ENCODE data around the gene MIGA1. TPM values are rescaled to one million over a fixed set of nuclear protein-coding genes. Genes with fewer than 3 reads are reported as not detected.

Gene MIGA1
- total and polyA plus RNA-seq, 5 experiments from 2014 or later, result 7.1 to 22.2 (median 11.8) TPM

GRCh38 chr1:77831566-77831965 lies 52.1 kb downstream of the MIGA1 start:
- Mint-ChIP-seq H3K4me1 (peaks cover 1 to 7% (median 4%) of the 10 kb centered on the region in 4 donors), H3K36me3 (peaks cover 0 to 84% (median 16%) of the 10 kb centered on the region in 3 donors), H3K27me3 (no peaks in the 10 kb centered on the region), H3K9me3 (no peaks in the 10 kb centered on the region), H3K4me3 (no peak overlapping the region), H3K27ac (peak overlapping the region in 1 of 10 donors; percentile 3)
- no peak for ATAC-seq
- POLR2A ChIA-PET, result no interaction called here
- DNase-seq, result no peak

- POLR2A ChIA-PET, result no interaction called here
- no peaks in the 10 kb centered on the region for H3K9me3 Mint-ChIP-seq
- peak overlapping the region in 1 of 10 donors; percentile 21 for H3K27ac Mint-ChIP-seq
- H3K27me3 Mint-ChIP-seq, result no peaks in the 10 kb centered on the region
- H3K36me3 Mint-ChIP-seq, result peaks cover 0 to 78% (median 16%) of the 10 kb centered on the region in 3 donors
- ATAC-seq, result no peak
- no peak for DNase-seq
- H3K4me1 Mint-ChIP-seq, result peaks cover 1 to 7% (median 4%) of the 10 kb centered on the region in 4 donors
- no peak overlapping the region for H3K4me3 Mint-ChIP-seq
Observed at GRCh38 chr1:77831976-77832711, 52.7 kb downstream of the MIGA1 start.

DNA sequence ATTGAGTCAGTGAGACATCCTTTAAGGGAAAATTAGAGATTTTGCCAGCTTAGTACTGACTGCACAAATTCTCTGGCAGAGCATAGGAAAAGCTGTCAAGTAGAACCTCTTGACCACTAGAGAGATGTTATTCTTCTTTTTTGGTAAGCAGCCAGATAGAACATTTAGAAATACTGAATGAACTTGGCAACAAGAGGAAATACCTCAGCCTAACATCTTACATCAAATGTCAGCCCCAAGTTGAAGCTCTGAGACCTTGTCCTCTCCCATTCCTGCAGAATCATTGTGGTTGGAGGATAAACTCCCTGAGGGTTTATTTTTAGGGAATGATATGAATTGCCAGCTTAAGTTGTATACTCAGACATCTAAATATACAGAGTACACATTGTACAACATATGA lies 53.5 kb downstream of the MIGA1 start:
- peaks cover 1 to 7% (median 3%) of the 10 kb centered on the region in 4 donors for H3K4me1 Mint-ChIP-seq
- ATAC-seq (no peak), DNase-seq (no peak)
- POLR2A ChIA-PET, result no interaction called here
- H3K9me3 Mint-ChIP-seq, result no peaks in the 10 kb centered on the region
- H3K4me3 Mint-ChIP-seq, result no peak overlapping the region
- no peaks in the 10 kb centered on the region for H3K27me3 Mint-ChIP-seq
- peaks cover 0 to 74% (median 14%) of the 10 kb centered on the region in 3 donors for H3K36me3 Mint-ChIP-seq
- H3K27ac Mint-ChIP-seq, result peak overlapping the region in 2 of 10 donors; percentile 17 to 21

DNA sequence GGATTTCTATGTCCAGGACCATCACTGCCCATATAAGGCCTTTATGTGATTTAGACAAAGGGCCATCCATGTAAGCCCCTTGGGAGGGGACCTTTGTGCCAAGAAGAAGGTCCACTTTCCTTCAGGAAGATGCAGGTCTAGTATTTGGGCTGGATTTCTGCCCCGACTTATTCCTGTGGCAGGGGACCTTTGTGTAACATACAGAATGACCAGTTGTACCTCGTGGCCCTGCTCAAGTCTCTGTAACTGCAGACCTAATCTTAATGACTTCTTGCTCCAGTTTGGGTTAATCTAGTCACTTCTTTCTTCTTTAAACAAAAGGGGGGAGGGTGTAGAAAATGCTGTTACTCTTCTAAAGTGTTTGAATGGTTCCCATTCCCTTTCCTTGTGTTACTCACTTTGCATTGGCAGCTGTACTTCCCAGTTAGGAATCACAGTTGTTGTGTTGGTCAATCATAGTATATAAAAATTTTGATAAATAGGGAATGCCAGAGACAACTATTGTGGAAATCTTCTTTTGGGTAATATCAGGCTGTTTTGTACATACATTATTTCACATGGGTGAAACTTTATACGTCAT lies 54.2 kb downstream of the MIGA1 start:
- Mint-ChIP-seq H3K27me3 (no peaks in the 10 kb centered on the region), H3K27ac (peak overlapping the region in 2 of 10 donors; percentile 17 to 56), H3K4me3 (no peak overlapping the region), H3K9me3 (no peaks in the 10 kb centered on the region), H3K4me1 (peaks cover 0 to 7% (median 3%) of the 10 kb centered on the region in 4 donors), H3K36me3 (peaks cover 0 to 72% (median 14%) of the 10 kb centered on the region in 3 donors)
- DNase-seq (no peak), ATAC-seq (no peak)
- POLR2A ChIA-PET, result no interaction called here

DNA sequence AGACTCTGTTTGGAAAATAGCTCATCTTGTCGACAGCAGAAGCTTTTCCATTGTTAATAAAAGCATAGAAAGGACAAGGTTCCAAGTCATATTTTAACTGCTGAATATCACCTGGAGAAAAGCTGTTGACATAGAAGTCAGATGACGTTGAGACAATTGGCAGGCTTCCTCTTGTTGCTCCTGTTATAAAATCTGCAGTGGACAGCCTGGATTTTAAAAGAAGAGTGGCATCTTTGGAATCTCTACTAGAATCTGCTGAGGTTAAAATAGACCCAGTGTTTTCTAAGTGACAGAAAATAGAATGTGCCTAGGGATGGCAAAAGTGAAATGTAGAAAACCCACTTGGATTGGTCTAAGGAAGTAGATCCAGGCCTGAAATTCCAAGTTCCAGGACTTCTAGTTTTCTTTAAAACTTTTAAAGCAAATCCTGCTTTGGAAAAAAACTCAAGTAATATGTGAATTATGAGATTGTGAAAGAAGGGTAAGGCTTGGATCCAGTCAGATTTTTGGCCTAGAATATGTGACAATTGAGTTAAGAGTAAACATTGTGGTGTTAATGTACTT lies 55.4 kb downstream of the MIGA1 start:
- H3K27ac Mint-ChIP-seq, result no peak overlapping the region
- H3K4me1 Mint-ChIP-seq, result peaks cover 0 to 7% (median 3%) of the 10 kb centered on the region in 4 donors
- no peak overlapping the region for H3K4me3 Mint-ChIP-seq
- H3K27me3 Mint-ChIP-seq, result no peaks in the 10 kb centered on the region
- ATAC-seq (no peak), DNase-seq (no peak)
- POLR2A ChIA-PET, result no interaction called here
- H3K9me3 Mint-ChIP-seq, result no peaks in the 10 kb centered on the region
- peaks cover 0 to 74% (median 17%) of the 10 kb centered on the region in 3 donors for H3K36me3 Mint-ChIP-seq

DNA sequence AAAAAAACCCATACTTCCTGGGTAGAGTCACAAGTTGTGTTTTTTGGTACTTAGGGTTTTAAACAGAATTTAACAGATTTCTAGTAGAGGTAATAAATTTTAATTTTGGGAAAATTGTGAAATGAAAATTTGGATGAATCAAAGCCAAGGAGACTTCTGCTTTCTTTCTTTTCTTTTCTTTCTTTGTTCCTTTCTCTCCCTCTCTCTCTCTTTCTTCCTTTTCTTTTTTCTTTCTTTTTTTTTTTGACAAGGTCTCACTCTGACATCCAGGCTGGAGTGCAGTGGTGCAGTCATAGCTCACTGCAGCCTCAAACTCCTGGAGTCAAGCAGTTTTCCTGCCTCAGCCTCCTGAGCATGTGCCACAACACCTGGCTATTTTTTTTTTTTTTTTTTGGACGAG lies 62.1 kb downstream of the MIGA1 start:
- H3K4me1 Mint-ChIP-seq, result peaks cover 3 to 5% (median 4%) of the 10 kb centered on the region in 4 donors
- no peak overlapping the region for H3K4me3 Mint-ChIP-seq
- H3K27ac Mint-ChIP-seq, result peak overlapping the region in 5 of 10 donors; percentile 55 to 79 (median 60)
- POLR2A ChIA-PET, result no interaction called here
- no peaks in the 10 kb centered on the region for H3K27me3 Mint-ChIP-seq
- no peaks in the 10 kb centered on the region for H3K9me3 Mint-ChIP-seq
- no peak for DNase-seq
- peaks cover 0 to 52% (median 14%) of the 10 kb centered on the region in 3 donors for H3K36me3 Mint-ChIP-seq
- no peak for ATAC-seq

DNA sequence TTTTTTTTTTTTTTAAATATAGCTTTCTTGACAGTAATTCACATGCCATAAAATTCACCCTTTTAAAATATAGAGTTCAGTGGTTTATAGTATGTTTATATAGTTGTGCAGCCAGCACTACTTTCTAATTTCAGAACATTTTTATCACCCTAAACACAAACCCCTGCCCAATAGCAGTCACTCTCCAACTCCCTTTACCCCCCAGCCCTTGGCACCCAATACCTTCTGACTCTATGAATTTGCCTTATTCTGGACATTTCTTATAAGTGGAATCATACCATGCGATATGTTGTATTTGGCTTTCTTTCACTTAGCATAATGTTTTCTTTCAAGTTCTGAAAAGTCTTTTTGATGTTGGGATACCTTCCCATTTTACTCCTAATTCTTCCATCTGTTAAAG lies 66.5 kb downstream of the MIGA1 start:
- ATAC-seq, result no peak
- Mint-ChIP-seq H3K4me3 (peak overlapping the region in 1 of 10 donors; percentile 1), H3K9me3 (no peaks in the 10 kb centered on the region), H3K4me1 (peaks cover 3 to 9% (median 6%) of the 10 kb centered on the region in 4 donors), H3K27ac (peak overlapping the region in 2 of 10 donors; percentile 53 to 71), H3K27me3 (no peaks in the 10 kb centered on the region), H3K36me3 (peaks cover 7 to 45% (median 19%) of the 10 kb centered on the region in 3 donors)
- POLR2A ChIA-PET, result no interaction called here
- no peak for DNase-seq

GRCh38 chr1:77846966-77847365 lies 67.5 kb downstream of the MIGA1 start:
- no peak for DNase-seq
- POLR2A ChIA-PET, result no interaction called here

GRCh38 chr1:77847621-77848080 lies 68.2 kb downstream of the MIGA1 start:
- Mint-ChIP-seq H3K27ac (no peak overlapping the region), H3K9me3 (no peaks in the 10 kb centered on the region), H3K4me1 (peaks cover 3 to 7% (median 6%) of the 10 kb centered on the region in 4 donors), H3K27me3 (no peaks in the 10 kb centered on the region), H3K36me3 (peaks cover 7 to 38% (median 24%) of the 10 kb centered on the region in 3 donors), H3K4me3 (no peak overlapping the region)
- ATAC-seq (peak; percentile 49 to 84), DNase-seq (peak in 5 of 10 donors; percentile 9 to 47 (median 29))
- POLR2A ChIA-PET, result interaction anchor here (0.6 kb wide), 1 partner anchor 184 kb away, joined by 3 read pairs; no protein-coding TSS in a partner anchor

More at GRCh38 chr1:77846966-77847365, 67.5 kb downstream of the MIGA1 start:
- no peaks in the 10 kb centered on the region for H3K9me3 Mint-ChIP-seq
- H3K4me3 Mint-ChIP-seq, result no peak overlapping the region
- no peak overlapping the region for H3K27ac Mint-ChIP-seq
- ATAC-seq, result no peak
- no peaks in the 10 kb centered on the region for H3K27me3 Mint-ChIP-seq
- peaks cover 3 to 9% (median 6%) of the 10 kb centered on the region in 4 donors for H3K4me1 Mint-ChIP-seq
- peaks cover 7 to 38% (median 20%) of the 10 kb centered on the region in 3 donors for H3K36me3 Mint-ChIP-seq

DNA sequence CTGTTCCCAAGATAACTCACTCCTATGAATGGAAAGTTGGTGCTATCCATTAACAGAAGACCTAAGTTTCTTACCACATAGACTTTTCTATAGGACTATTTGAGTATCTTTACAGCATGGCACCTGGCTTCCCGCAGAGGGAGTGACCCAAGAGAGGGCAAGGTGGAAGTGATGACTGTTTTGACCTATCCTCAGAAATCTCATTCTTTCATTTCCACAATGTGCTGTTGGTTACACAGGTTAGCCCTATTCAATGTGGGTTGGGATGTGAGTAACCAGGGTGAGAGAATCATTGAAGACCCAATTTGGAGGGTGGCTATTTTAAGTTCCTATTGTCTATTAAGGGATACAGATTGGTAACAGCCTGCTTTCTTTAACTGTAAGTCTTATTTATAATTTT lies 70.6 kb downstream of the MIGA1 start:
- POLR2A ChIA-PET, result no interaction called here
- Mint-ChIP-seq H3K27ac (no peak overlapping the region), H3K4me3 (no peak overlapping the region), H3K9me3 (peaks cover 5 to 19% (median 10%) of the 10 kb centered on the region in 9 donors), H3K4me1 (peaks cover 5 to 15% (median 7%) of the 10 kb centered on the region in 4 donors), H3K27me3 (no peaks in the 10 kb centered on the region), H3K36me3 (peaks cover 20 to 47% (median 38%) of the 10 kb centered on the region in 3 donors)
- ATAC-seq, result no peak
- no peak for DNase-seq

GRCh38 chr1:77857552-77857951 lies 78.1 kb downstream of the MIGA1 start:
- H3K27me3 Mint-ChIP-seq, result no peaks in the 10 kb centered on the region
- H3K36me3 Mint-ChIP-seq, result peaks cover 33 to 89% (median 53%) of the 10 kb centered on the region in 3 donors
- DNase-seq, result no peak
- H3K9me3 Mint-ChIP-seq, result peaks cover 9 to 38% (median 27%) of the 10 kb centered on the region in 9 donors
- no peak for ATAC-seq
- peaks cover 2 to 17% (median 8%) of the 10 kb centered on the region in 4 donors for H3K4me1 Mint-ChIP-seq
- no peak overlapping the region for H3K4me3 Mint-ChIP-seq
- H3K27ac Mint-ChIP-seq, result no peak overlapping the region
- POLR2A ChIA-PET, result interaction anchor here (0.6 to 0.7 kb wide), 2 partner anchors 142 to 144 kb away, joined by 3 to 4 read pairs; no protein-coding TSS in a partner anchor

DNA sequence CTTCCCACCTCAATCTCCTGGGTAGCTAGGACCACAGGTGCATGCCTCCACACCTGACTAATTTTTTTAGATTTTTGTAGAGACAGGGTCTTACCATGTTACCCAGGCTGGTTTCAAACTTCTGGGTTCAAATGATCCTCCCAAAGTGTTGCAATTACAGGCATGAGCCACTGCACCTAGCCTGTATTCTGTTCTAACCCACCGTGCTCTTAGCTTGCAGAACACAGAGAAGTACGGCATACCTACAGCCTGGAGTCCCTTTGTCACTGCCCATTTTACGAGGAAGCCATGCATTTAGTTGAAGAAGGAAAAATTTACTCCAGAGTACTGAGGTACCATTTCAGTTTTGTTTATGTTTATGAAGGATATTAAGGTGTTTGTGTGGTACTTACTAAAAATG lies 79.3 kb downstream of the MIGA1 start:
- no peaks in the 10 kb centered on the region for H3K27me3 Mint-ChIP-seq
- no peak for DNase-seq
- POLR2A ChIA-PET, result interaction anchor here (0.7 kb wide), 1 partner anchor 280 kb away, joined by 3 read pairs; no protein-coding TSS in a partner anchor
- ATAC-seq, result no peak
- no peak overlapping the region for H3K4me3 Mint-ChIP-seq
- H3K4me1 Mint-ChIP-seq, result peaks cover 4 to 20% (median 8%) of the 10 kb centered on the region in 4 donors
- H3K27ac Mint-ChIP-seq, result no peak overlapping the region
- H3K36me3 Mint-ChIP-seq, result peaks cover 40 to 89% (median 50%) of the 10 kb centered on the region in 3 donors
- H3K9me3 Mint-ChIP-seq, result peaks cover 9 to 33% (median 26%) of the 10 kb centered on the region in 9 donors

Data from naive thymus-derived CD8-positive, alpha-beta T cell (primary cell).